Measurements from ENCODE around the gene TMEM79. TPM values are rescaled to one million over a fixed set of nuclear protein-coding genes. Genes with fewer than 3 reads are reported as not detected.
A peak's percentile ranks its signal among the peaks of the same experiment; 100 is the strongest.

Gene TMEM79
- total RNA-seq, 2 donors from 2014 or later, result 1.5 to 1.9 TPM

DNA sequence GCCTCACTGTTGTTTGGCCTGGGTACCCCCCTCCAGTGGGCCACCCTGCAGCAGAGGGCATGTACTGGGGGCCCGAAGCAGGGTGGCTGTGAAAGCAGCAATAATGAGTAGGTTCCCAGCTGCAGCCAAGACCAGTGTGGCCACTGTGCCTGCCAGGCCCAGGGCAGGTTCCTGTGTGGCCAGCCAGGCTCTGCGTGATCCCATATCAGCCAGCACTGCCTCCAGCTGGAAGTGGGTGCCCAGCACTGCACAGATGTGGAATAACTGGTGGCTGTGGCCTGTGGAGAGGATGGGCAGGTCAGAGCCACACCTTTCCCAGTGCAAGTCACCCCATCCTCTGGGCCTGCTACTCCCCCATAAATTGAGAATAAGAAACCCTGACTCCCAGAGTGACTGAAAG is 40.0 kb upstream of the TMEM79 start:
- TF ChIP-seq, protein P1, sequence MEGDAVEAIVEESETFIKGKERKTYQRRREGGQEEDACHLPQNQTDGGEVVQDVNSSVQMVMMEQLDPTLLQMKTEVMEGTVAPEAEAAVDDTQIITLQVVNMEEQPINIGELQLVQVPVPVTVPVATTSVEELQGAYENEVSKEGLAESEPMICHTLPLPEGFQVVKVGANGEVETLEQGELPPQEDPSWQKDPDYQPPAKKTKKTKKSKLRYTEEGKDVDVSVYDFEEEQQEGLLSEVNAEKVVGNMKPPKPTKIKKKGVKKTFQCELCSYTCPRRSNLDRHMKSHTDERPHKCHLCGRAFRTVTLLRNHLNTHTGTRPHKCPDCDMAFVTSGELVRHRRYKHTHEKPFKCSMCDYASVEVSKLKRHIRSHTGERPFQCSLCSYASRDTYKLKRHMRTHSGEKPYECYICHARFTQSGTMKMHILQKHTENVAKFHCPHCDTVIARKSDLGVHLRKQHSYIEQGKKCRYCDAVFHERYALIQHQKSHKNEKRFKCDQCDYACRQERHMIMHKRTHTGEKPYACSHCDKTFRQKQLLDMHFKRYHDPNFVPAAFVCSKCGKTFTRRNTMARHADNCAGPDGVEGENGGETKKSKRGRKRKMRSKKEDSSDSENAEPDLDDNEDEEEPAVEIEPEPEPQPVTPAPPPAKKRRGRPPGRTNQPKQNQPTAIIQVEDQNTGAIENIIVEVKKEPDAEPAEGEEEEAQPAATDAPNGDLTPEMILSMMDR (conservative IDR thresholded peaks at IDR 0.05), result no peak
- H3K9me3 Mint-ChIP-seq, result no peaks in the 10 kb centered on the region
- H3K9ac ChIP-seq (ENCODE audit: extremely low read depth, low read length, poor library complexity, severe bottlenecking), result no peak overlapping the region
- no peaks in the 10 kb centered on the region for H3K9me3 ChIP-seq (ENCODE audit: control insufficient read depth, low read length)
- peaks cover 14% of the 10 kb centered on the region for H3K36me3 ChIP-seq (ENCODE audit: control insufficient read depth, insufficient read depth, low read length)
- no peak overlapping the region for H3K4me3 ChIP-seq (ENCODE audit: low read length)
- H3K27me3 ChIP-seq (ENCODE audit: control insufficient read depth, insufficient read depth, low read length, poor library complexity, severe bottlenecking), result no peaks in the 10 kb centered on the region
- H3K4me1 ChIP-seq (ENCODE audit: control insufficient read depth, insufficient read depth, low read length), result no peaks in the 10 kb centered on the region
- peaks cover 19% of the 10 kb centered on the region for H3K36me3 Mint-ChIP-seq (ENCODE audit: low read depth)
- peaks cover 6% of the 10 kb centered on the region for H3K4me1 Mint-ChIP-seq
- H3K27ac Mint-ChIP-seq, result no peak overlapping the region
- H3K27me3 Mint-ChIP-seq (ENCODE audit: insufficient read depth), result peaks cover 4% of the 10 kb centered on the region
- no peak overlapping the region for H3K27ac ChIP-seq (ENCODE audit: low read depth, low read length)
- 91 to 100% methylated on average over 2 of the region's 2 CpGs for WGBS, 2 experiments (ENCODE audit: insufficient coverage in 1 of 2, insufficient read length in 1 of 2)
- no peak for DNase-seq
- H3K4me3 Mint-ChIP-seq, result no peak overlapping the region

DNA sequence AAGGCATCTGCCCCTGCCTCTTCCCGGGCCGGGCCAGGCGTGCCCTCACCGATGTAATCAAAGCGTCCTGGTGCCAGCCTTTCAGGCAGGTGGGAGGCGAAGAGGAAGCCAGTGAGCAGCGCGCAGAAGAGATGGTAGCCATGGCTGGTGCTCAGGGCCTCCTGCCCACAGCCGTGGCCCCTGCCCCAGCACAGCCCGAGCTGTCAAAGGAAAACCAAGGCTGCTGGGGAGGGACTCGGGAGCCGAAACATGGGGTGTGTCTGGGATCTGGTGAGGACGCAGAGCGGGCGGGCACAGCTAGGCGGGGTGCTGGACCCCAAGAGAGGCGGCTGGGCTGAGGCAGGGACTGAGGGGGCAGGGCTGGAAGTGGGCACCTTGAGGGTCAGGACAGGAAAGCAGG is 39.4 kb upstream of the TMEM79 start:
- Mint-ChIP-seq H3K36me3 (ENCODE audit: low read depth) (peaks cover 21% of the 10 kb centered on the region), H3K27me3 (ENCODE audit: insufficient read depth) (peaks cover 4% of the 10 kb centered on the region), H3K4me3 (peak overlapping the region; percentile 51), H3K4me1 (peaks cover 6% of the 10 kb centered on the region), H3K27ac (peak overlapping the region; percentile 44), H3K9me3 (no peaks in the 10 kb centered on the region)
- WGBS, 2 experiments (ENCODE audit: insufficient coverage in 1 of 2, insufficient read length in 1 of 2), result 93 to 94% methylated on average over 15 to 17 of the region's 17 CpGs
- no peak for DNase-seq
- H3K36me3 ChIP-seq (ENCODE audit: control insufficient read depth, insufficient read depth, low read length), result peaks cover 8% of the 10 kb centered on the region
- H3K4me3 ChIP-seq (ENCODE audit: low read length), result no peak overlapping the region
- no peak overlapping the region for H3K27ac ChIP-seq (ENCODE audit: low read depth, low read length)
- H3K27me3 ChIP-seq (ENCODE audit: control insufficient read depth, insufficient read depth, low read length, poor library complexity, severe bottlenecking), result no peaks in the 10 kb centered on the region
- TF ChIP-seq, protein P1 (conservative IDR thresholded peaks at IDR 0.05), result no peak
- H3K9ac ChIP-seq (ENCODE audit: extremely low read depth, low read length, poor library complexity, severe bottlenecking), result no peak overlapping the region
- no peaks in the 10 kb centered on the region for H3K4me1 ChIP-seq (ENCODE audit: control insufficient read depth, insufficient read depth, low read length)
- no peaks in the 10 kb centered on the region for H3K9me3 ChIP-seq (ENCODE audit: control insufficient read depth, low read length)

DNA sequence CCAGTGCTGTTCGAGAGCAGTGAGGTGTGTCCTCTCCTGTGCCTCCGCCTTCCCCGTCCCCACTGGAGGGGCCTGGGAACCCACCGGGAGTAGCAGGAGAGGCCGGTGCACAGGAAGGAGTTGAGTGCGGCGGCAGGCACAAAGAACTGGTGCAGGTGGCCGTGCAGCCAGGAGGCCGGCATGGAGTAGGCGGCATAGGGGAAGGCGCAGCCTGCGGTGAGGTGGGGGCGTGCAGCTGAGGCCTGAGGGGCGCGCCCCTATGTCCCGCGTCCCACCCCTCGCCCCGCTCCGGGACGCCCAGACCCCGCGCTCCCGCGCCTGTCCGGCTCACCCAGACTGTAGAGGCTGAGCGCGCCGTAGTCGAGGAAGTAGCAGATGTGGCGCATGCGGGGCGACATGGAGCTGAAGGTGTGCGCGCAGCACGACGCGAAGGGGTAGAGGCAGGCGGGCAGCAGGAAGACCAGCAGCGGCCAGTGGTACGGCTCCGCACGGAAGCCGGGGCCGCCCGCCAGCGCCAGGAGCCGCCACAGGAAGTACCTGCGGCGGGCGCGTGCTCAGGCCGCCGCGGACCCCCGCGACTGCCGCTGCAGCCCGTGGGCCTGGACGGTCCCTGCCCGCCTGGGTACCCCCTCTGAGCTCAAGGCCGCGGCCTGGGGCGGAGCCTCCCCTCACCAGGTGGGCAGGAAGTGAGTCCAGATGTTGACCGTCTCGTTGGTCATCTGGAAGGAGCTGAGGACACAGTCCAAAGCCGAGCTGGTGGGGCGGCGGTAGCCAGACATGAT is 38.5 kb upstream of the TMEM79 start:
- Mint-ChIP-seq H3K9me3 (no peaks in the 10 kb centered on the region), H3K36me3 (ENCODE audit: low read depth) (peaks cover 24% of the 10 kb centered on the region), H3K4me1 (peaks cover 6% of the 10 kb centered on the region), H3K27me3 (ENCODE audit: insufficient read depth) (peaks cover 4% of the 10 kb centered on the region), H3K27ac (no peak overlapping the region), H3K4me3 (peak overlapping the region; percentile 51)
- DNase-seq, result no peak
- Histone ChIP-seq H3K9me3 (ENCODE audit: control insufficient read depth, low read length) (no peaks in the 10 kb centered on the region), H3K27ac (ENCODE audit: low read depth, low read length) (no peak overlapping the region), H3K4me1 (ENCODE audit: control insufficient read depth, insufficient read depth, low read length) (no peaks in the 10 kb centered on the region), H3K9ac (ENCODE audit: extremely low read depth, low read length, poor library complexity, severe bottlenecking) (no peak overlapping the region), H3K4me3 (ENCODE audit: low read length) (no peak overlapping the region), H3K36me3 (ENCODE audit: control insufficient read depth, insufficient read depth, low read length) (peaks cover 13% of the 10 kb centered on the region), H3K27me3 (ENCODE audit: control insufficient read depth, insufficient read depth, low read length, poor library complexity, severe bottlenecking) (no peaks in the 10 kb centered on the region)
- 70 to 83% methylated on average over 42 to 69 of the region's 69 CpGs for WGBS, 2 experiments (ENCODE audit: insufficient coverage in 1 of 2, insufficient read length in 1 of 2)
- TF ChIP-seq, protein P1 (conservative IDR thresholded peaks at IDR 0.05), result no peak

All from endodermal cell (in vitro differentiated cells).